ENCODE measurements around the gene RNASE4.
"Not testable (repeated sequence)": the region's sequence is repeated elsewhere in the genome, so short reads cannot be mapped to it uniquely, and the experiment has no call there.

- not testable (repeated sequence) for TF ChIP-seq POLR2AphosphoS5 (IDR thresholded peaks at IDR 0.05; ENCODE audit: insufficient read depth, low read depth, low read length); POLR2A (IDR thresholded peaks at IDR 0.05; ENCODE audit: low read depth, low read length); GATA2 (IDR thresholded peaks at IDR 0.05; ENCODE audit: insufficient read depth, insufficient read length, low read depth, low read length); EZH2 (IDR thresholded peaks at IDR 0.05; ENCODE audit: borderline replicate concordance, low read depth, low read length, severe bottlenecking); CTCF (IDR thresholded peaks at IDR 0.05; ENCODE audit: extremely low read depth in 1 of 2, insufficient read depth in 1 of 2, low read depth in 1 of 2, low read length in 2 of 2); FOS (IDR thresholded peaks at IDR 0.05; ENCODE audit: borderline replicate concordance, insufficient read depth, low read length); JUN (IDR thresholded peaks at IDR 0.05; ENCODE audit: borderline replicate concordance, insufficient read depth, insufficient read length, low read depth)
Observed at GRCh38 chr14:20642755-20643154, 41.6 kb upstream of the RNASE4 start.
